ENCODE results near the gene DCX.

The DCX gene

GRCh38 chrX:111268506-111268905 lies 143.5 kb downstream of the DCX start:
- H3K9me3 ChIP-seq (ENCODE audit: control insufficient read depth, insufficient read depth, low read length): no peaks in the 10 kb centered on the region
- H3K36me3 ChIP-seq (ENCODE audit: control insufficient read depth, insufficient read depth, low read length): no peaks in the 10 kb centered on the region
- H3K4me1 ChIP-seq (ENCODE audit: control insufficient read depth, insufficient read depth, low read length): peaks cover 13% of the 10 kb centered on the region
- H3K27ac ChIP-seq (ENCODE audit: low read depth, low read length): no peak overlapping the region
- peaks cover 19% of the 10 kb centered on the region for H3K27me3 ChIP-seq (ENCODE audit: control insufficient read depth, insufficient read depth, low read length)
- no peak overlapping the region for H3K9ac ChIP-seq (ENCODE audit: low read depth, low read length)
- H3K4me3 ChIP-seq (ENCODE audit: low read depth, low read length): no peak overlapping the region

GRCh38 chrX:111265486-111265885 lies 146.5 kb downstream of the DCX start:
- Histone ChIP-seq H3K27ac (ENCODE audit: low read depth, low read length) (no peak overlapping the region), H3K4me3 (ENCODE audit: low read depth, low read length) (no peak overlapping the region), H3K36me3 (ENCODE audit: control insufficient read depth, insufficient read depth, low read length) (no peaks in the 10 kb centered on the region), H3K27me3 (ENCODE audit: control insufficient read depth, insufficient read depth, low read length) (peaks cover 4% of the 10 kb centered on the region; the same call in 1 of the 2 replicates), H3K9ac (ENCODE audit: low read depth, low read length) (no peak overlapping the region), H3K4me1 (ENCODE audit: control insufficient read depth, insufficient read depth, low read length) (peaks cover 13% of the 10 kb centered on the region), H3K9me3 (ENCODE audit: control insufficient read depth, insufficient read depth, low read length) (no peaks in the 10 kb centered on the region)

DNA sequence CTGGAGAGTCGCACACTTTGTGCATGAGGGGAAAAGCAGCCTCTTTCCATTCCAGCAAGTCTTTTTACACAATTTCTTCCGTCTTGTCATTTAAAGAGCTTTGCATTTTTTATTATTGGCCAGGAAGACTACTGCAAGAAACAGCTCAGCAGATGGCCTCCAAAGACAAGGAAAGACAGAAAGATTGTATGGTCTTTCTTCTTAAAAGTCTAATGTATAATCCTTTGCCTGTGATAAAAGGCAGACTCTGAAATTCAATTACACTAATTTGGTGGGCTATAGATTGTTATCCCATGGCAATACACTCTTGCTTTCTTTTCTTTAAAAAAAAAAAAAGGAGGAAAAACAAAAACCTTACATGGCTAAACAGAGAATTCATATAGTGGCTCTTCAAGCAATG lies 147.6 kb downstream of the DCX start:
- Histone ChIP-seq H3K9me3 (ENCODE audit: control insufficient read depth, insufficient read depth, low read length) (no peaks in the 10 kb centered on the region), H3K4me1 (ENCODE audit: control insufficient read depth, insufficient read depth, low read length) (peaks cover 4% of the 10 kb centered on the region), H3K36me3 (ENCODE audit: control insufficient read depth, insufficient read depth, low read length) (no peaks in the 10 kb centered on the region), H3K27ac (ENCODE audit: low read depth, low read length) (no peak overlapping the region), H3K9ac (ENCODE audit: low read depth, low read length) (no peak overlapping the region), H3K27me3 (ENCODE audit: control insufficient read depth, insufficient read depth, low read length) (peaks cover 4% of the 10 kb centered on the region; the same call in 1 of the 2 replicates), H3K4me3 (ENCODE audit: low read depth, low read length) (no peak overlapping the region)

GRCh38 chrX:111262086-111262485 lies 149.9 kb downstream of the DCX start:
- H3K27ac ChIP-seq (ENCODE audit: low read depth, low read length): no peak overlapping the region
- H3K9ac ChIP-seq (ENCODE audit: low read depth, low read length): no peak overlapping the region
- H3K4me1 ChIP-seq (ENCODE audit: control insufficient read depth, insufficient read depth, low read length): no peaks in the 10 kb centered on the region
- no peak overlapping the region for H3K4me3 ChIP-seq (ENCODE audit: low read depth, low read length)
- H3K36me3 ChIP-seq (ENCODE audit: control insufficient read depth, insufficient read depth, low read length): no peaks in the 10 kb centered on the region
- H3K9me3 ChIP-seq (ENCODE audit: control insufficient read depth, insufficient read depth, low read length): no peaks in the 10 kb centered on the region
- H3K27me3 ChIP-seq (ENCODE audit: control insufficient read depth, insufficient read depth, low read length): peaks cover 6% of the 10 kb centered on the region; the same call in 1 of the 2 replicates

- Histone ChIP-seq H3K27me3 (ENCODE audit: control insufficient read depth, insufficient read depth, low read length) (peaks cover 6% of the 10 kb centered on the region; the same call in 1 of the 2 replicates), H3K4me1 (ENCODE audit: control insufficient read depth, insufficient read depth, low read length) (no peaks in the 10 kb centered on the region), H3K36me3 (ENCODE audit: control insufficient read depth, insufficient read depth, low read length) (no peaks in the 10 kb centered on the region), H3K27ac (ENCODE audit: low read depth, low read length) (no peak overlapping the region), H3K9me3 (ENCODE audit: control insufficient read depth, insufficient read depth, low read length) (no peaks in the 10 kb centered on the region), H3K9ac (ENCODE audit: low read depth, low read length) (no peak overlapping the region), H3K4me3 (ENCODE audit: low read depth, low read length) (no peak overlapping the region)
These were observed 151.5 kb downstream of the DCX start for GRCh38 chrX:111260451-111260850.

DNA sequence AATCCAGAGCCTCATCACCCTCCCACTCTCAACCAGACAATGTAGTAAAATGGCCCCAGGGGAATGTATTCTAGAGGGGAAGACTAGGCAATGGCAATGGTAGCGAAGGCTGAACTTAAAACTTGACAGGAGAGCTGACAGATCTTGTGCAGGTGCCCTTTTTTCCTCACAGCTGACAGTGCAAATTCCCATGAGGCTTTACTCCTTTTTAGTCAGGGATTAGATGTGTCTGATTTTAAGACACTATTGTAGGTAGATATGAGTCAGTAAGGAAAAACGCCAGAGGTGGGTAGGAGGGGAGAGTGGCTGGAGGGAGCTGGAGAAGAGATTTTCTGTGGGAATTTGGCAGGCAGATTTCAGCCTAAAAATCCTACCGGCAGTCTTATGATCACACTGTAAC lies 152.4 kb downstream of the DCX start:
- Histone ChIP-seq H3K27me3 (ENCODE audit: control insufficient read depth, insufficient read depth, low read length) (peaks cover 6% of the 10 kb centered on the region; the same call in 1 of the 2 replicates), H3K9ac (ENCODE audit: low read depth, low read length) (no peak overlapping the region), H3K36me3 (ENCODE audit: control insufficient read depth, insufficient read depth, low read length) (no peaks in the 10 kb centered on the region), H3K4me1 (ENCODE audit: control insufficient read depth, insufficient read depth, low read length) (no peaks in the 10 kb centered on the region), H3K4me3 (ENCODE audit: low read depth, low read length) (no peak overlapping the region), H3K27ac (ENCODE audit: low read depth, low read length) (no peak overlapping the region), H3K9me3 (ENCODE audit: control insufficient read depth, insufficient read depth, low read length) (no peaks in the 10 kb centered on the region)

- peaks cover 6% of the 10 kb centered on the region; the same call in 1 of the 2 replicates for H3K27me3 ChIP-seq (ENCODE audit: control insufficient read depth, insufficient read depth, low read length)
- no peaks in the 10 kb centered on the region for H3K9me3 ChIP-seq (ENCODE audit: control insufficient read depth, insufficient read depth, low read length)
- no peaks in the 10 kb centered on the region for H3K36me3 ChIP-seq (ENCODE audit: control insufficient read depth, insufficient read depth, low read length)
These were observed 154.3 kb downstream of the DCX start for GRCh38 chrX:111257733-111258132.

DNA sequence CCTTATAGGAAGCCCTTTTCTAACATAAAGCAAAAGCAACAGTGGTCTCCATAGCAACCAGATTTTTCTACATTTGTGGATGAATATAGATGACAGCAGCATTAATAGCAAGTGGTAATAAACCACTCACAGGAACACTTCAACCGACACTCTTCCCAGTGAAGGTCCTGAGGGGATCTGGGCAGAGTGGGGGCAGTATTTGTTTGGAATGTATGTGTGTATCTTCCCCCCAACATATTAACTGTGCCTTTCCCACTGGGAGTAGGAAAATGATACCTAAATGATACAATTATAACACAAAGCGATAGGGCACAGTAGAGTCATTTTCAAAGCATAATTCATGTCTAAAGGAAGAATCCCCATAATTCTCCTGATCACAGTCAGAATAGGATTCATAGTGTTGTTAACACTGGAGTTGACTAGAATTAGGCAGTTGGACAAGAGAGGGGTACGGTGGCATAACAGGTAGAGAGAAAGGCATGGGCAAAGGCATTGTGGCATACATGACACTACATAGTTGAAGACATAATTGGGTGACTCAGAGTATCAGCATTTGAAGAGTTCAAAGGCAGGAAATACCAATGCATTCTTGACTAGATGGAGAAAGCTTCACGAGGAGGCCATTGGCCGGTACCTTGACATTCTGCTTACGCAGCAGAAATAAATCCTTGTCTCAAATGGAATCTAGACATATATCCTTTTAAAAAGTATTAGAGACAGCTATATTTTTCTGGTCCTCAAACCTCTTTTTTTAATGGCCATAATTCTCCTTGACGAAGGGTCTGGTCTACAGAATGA lies 156.9 kb downstream of the DCX start:
- no peak overlapping the region for H3K4me3 ChIP-seq (ENCODE audit: low read depth, low read length)
- H3K27me3 ChIP-seq (ENCODE audit: control insufficient read depth, insufficient read depth, low read length): peaks cover 5% of the 10 kb centered on the region; the same call in 1 of the 2 replicates
- no peaks in the 10 kb centered on the region for H3K36me3 ChIP-seq (ENCODE audit: control insufficient read depth, insufficient read depth, low read length)
- no peaks in the 10 kb centered on the region for H3K9me3 ChIP-seq (ENCODE audit: control insufficient read depth, insufficient read depth, low read length)
- no peak overlapping the region for H3K27ac ChIP-seq (ENCODE audit: low read depth, low read length)
- no peak overlapping the region for H3K9ac ChIP-seq (ENCODE audit: low read depth, low read length)
- H3K4me1 ChIP-seq (ENCODE audit: control insufficient read depth, insufficient read depth, low read length): no peaks in the 10 kb centered on the region

More at GRCh38 chrX:111257733-111258132, 154.3 kb downstream of the DCX start:
- Histone ChIP-seq H3K4me1 (ENCODE audit: control insufficient read depth, insufficient read depth, low read length) (no peaks in the 10 kb centered on the region), H3K9ac (ENCODE audit: low read depth, low read length) (no peak overlapping the region), H3K27ac (ENCODE audit: low read depth, low read length) (no peak overlapping the region), H3K4me3 (ENCODE audit: low read depth, low read length) (no peak overlapping the region)

- Histone ChIP-seq H3K27me3 (ENCODE audit: control insufficient read depth, insufficient read depth, low read length) (peaks cover 4% of the 10 kb centered on the region; the same call in 1 of the 2 replicates), H3K9ac (ENCODE audit: low read depth, low read length) (no peak overlapping the region), H3K9me3 (ENCODE audit: control insufficient read depth, insufficient read depth, low read length) (no peaks in the 10 kb centered on the region), H3K4me1 (ENCODE audit: control insufficient read depth, insufficient read depth, low read length) (no peaks in the 10 kb centered on the region), H3K36me3 (ENCODE audit: control insufficient read depth, insufficient read depth, low read length) (no peaks in the 10 kb centered on the region), H3K4me3 (ENCODE audit: low read depth, low read length) (no peak overlapping the region), H3K27ac (ENCODE audit: low read depth, low read length) (no peak overlapping the region)
These were observed 167.7 kb downstream of the DCX start for GRCh38 chrX:111244235-111244750.
